HG02588 (cell line): Measurements from ENCODE around the gene TK1.
"Not testable (repeated sequence)": the region's sequence is repeated elsewhere in the genome, so short reads cannot be mapped to it uniquely, and the experiment has no call there.

ENCODE experiments used
- ATAC-seq: cut with Tn5 transposase; IDR thresholded peaks from one replicate; pipeline ENCODE4 v1.9.1; 2021; ENCODE audit warnings: mild to moderate bottlenecking, moderate library complexity; ENCODE audit not compliant: unreplicated experiment

The TK1 gene

DNA sequence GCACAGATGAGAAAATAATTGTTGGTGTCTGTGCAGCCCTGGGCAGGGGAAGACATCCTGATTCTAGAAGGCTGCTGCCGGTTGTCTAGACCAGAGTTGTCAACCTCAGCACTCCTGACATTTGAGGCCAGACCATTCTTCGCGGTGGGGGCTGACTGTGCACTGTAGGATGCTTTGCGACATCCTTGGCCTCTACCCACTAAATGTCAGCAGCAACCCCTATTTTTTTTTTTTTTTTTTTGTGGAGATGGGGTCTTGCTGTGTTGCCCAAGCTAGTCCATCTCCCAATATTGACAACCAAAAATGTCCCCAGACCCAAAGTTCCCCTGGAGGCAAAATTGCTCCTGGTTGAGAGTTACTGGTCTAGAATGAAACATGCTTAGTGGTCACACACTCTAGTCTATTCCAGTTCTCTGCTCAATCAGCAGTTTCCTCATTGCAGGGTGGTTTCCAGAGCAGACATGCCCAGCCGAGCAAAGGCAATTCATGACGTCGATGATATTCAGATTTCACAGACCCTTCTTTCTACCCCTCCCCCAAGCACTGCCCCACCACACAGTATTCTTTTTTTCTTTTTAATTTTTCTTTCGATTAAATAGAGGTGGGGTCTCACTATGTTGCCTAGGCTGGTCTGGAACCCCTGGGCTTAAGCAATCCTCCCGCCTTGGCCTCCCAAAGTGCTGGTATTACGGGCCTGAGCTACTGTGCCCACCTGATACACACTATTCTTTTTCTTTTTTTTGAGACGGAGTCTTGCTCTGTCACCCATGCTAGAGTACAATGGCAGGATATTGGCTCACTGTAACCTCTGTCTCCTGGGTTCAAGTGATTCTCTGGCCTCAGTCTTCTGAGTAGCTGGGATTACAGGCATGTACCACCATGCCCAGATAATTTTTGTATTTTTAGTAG, 31.7 kb downstream of the TK1 start:
- ATAC-seq: peak; percentile 47

DNA sequence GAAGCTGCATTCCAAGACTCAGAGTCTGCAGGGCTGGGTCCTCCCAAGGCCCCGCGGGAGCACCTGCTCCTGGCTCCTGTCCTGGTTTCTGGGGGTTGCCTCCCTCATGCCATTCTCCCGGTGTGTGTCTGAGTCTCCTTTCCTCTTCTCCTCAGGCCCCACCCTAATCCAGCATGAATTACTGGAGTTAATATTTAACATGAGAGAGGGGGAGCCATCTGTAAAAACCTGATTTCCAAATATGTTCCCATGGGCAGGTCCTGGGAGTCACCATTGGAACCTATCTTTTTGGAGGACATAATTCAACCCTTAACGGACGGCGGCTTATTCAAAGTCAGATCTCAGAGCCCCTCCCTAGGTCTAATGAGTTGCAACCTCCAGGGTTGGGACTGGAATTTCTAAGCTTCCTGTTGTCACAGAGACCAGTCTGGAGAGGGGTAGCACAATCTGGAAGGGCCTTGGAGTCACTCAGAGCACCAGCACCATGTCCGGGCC, 35.3 kb downstream of the TK1 start:
- no peak for ATAC-seq

DNA sequence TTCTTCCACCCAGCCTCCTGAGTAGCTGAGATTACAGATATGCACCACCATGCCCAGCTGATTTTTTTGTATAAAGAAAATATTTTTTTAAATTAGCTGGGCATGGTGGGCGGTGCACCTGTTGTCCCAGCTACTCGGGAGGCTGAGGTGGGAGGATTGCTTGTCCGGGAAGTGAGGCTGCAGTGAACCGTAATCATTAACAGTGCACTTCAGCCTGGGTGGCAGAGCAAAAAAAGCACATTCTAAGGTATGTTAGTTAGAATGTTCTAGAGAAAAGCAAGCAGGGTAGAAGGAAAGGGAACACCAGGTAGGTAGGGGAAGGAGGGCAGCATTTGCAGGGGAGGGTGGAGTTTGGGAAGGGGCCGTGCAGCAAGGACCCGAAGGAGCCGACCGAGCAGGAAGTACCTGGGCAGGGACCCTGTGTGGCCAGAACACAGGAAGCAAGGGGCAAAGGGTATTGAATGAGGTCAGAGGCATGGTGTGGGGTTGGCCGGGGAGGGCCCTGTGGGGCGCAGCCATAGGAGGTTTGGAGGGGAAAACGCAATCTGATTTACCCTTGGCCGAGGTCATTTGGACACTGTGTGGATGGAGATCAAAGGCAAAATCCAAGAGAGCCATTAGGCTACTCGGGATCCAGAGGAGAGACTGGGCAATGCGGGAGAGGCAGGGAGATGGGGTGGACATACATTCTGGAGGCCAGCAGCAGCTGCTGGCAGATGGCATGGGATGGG, 38.4 kb downstream of the TK1 start:
- ATAC-seq: no peak

DNA sequence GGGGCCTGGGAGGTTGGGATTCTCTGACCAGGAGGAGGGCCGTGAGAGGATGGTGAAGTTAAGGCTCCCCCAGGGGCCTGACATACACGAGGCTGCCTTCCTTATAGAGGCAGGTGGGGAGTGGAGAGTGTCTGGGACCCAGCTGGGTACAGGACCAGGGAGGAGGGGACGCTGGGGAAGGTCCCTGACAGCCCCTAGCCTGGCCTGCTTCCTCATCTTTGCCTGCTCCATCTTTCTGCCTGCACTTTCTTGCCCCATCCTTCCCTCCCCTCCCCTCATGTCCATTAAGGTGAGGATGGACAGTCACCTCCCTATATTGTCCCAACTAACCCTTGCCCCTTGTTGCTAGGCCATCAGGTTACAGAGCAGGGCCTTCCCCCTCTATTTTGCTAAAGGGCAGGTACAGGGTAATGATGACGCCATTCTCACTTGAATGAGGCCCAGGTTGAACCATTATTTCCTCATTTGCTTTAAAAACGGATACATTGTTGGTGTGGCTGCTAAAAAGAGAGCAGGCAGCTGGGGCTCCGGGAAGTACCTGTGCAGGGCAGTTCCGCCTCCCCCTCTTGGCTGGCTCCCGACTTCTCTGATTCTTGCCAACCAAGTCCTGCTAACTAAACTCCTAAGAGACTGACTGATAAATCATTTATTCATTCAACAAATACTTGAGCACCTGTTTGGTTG, 39.4 kb downstream of the TK1 start:
- ATAC-seq: peak; percentile 43

DNA sequence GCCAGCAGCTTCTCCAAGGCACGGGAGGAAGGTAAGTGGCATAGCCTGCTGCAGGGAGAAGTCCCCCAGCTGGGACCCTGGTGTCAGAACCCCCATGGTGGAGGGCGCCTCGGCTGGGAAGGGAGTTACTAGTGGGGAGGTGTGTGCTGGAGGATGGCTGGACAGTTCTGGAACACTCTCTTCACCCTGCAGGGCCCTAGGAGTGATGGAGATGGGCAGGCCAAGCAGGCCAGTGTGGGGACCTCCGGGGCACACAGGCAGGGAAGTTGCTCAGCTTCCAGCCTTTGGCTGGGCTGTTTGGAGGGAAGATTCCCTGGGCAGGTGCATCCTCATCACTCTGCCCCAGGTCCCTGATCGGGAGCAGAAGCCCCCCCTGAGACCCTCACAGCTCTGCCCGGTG, 40.0 kb downstream of the TK1 start:
- no peak for ATAC-seq

DNA sequence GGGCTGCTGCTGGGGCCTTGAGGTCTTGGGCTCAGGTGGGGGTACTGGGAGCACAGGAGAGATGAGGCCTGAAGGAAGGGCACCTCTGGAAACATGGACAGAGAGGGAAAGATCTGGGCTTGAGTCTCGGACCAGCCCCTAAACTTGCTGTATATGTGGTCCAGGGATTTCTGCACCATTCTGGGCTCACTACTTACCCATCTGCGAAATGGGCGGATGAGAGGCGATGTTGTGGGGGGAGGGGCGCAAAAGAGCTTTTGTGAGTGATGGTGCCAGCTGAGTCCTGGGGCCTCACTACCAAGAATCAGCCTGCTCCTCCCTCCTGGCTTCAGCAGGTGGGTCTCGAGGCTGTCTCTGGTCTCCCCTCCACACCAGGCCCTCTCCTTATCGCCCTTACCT, 40.4 kb downstream of the TK1 start:
- ATAC-seq: no peak

DNA sequence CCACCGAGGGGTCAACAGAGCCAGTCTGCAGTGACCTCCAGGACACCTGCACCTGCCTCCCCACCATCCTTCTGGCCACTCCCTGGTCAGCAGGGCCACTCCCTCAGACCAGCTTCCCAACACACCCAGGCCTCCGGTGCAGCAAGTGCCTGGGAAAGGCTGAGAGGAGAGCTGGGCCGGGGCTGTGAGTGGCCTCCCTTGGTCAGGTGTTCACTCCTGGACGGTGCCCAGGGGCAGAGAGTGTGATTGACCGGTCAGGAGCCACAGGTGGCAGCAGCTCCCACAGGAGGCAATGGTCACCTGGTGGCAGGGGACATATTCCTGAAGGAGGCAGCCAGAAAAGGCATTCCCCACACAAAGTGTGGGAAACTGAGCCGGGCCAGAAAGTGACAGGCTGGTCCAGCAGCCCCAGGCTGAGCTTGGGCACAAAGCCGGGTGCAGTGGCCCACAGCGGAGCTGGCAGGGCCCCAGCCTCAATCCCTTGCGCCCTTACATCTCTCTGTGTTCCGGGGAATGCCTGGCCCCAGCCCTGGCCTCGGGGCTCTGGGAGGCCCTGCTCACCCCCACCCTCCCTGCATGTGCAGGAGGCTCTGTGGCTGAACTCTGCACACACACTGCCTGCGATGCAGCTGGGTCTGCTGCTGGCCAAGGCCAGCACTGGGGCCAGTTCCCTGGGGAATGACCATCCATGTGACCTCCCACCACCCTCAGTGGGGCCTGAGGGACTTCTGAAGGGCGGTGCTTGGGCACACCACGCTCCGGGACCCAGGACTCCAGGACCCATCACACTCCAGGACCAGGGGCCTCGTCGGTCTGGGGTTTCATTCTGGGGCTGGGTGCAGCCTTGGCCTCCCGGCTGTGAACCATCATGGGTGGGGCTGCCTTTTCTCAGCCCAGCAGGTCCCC, 41.9 kb downstream of the TK1 start:
- no peak for ATAC-seq

DNA sequence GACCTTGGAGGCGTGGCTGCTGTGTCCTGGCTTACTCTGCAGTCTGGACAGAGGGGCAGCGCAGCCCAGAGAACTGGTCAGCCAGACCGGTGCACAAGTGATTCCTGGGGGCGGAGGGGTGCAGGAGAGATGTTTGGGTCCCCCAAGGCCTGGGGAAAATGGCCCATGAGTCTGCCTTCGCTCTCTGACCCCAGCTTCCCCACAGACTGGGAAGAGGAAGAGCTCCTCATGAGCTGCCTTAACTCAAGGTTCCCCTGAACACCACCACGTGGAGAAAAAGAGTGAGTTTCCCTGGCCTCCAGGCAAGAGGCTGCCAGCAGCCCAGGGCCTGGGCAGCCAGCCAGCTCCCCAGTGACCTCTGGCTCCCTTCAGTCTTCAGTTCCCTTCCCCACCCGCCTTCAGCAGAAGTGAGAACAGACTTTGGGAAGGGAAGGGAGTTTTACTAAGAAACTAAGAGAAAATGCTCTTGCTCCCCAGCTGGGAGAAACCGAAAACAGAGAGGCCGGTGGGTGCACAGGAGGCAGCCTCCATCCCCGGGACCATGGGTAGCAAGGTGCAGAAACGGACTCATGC, 42.6 kb downstream of the TK1 start:
- ATAC-seq: no peak

DNA sequence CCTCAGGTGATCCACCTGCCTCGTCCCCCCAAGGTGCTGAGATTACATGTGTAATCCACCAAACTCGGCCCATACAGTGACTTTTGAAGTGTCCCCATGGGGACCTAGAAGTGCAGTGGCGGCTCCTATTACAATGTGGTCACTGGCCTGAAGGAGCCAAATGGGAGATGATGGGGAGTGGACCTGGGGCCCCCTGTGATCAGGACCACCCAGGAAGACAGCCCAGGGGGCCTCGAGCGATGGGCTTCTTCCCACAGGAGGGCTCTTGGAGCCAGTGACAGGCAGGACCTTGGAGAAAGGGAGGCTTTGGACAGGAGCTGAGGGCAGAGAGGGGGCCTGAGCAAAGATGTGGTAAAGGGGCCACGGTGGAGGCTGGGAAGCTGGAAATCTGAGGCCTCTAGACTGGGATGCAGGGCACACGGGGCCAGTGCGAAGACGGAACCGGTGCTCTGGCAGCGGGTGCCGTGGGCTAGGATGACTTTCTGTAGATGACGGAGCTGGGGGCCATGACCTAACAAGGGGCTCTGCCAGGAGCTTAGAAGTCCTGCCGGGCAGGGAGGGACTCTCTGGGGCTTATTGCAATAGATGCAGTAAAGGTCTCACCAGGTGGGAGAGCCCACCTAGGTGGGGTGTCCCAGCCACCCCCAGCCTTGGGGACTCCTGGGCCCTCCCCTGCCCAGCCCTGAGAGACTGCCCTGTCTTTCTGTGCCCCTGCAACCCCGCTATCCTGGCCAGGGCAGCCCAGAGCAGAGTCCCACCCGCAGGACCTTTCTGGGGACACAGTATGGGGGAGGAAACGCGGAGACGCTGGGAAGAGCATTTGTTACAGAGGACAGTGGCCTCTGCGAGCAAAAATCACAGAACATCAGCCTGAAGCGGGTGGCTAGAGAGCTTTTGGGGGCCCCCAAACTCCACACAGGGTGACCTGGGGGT, 43.4 kb downstream of the TK1 start:
- ATAC-seq: no peak

DNA sequence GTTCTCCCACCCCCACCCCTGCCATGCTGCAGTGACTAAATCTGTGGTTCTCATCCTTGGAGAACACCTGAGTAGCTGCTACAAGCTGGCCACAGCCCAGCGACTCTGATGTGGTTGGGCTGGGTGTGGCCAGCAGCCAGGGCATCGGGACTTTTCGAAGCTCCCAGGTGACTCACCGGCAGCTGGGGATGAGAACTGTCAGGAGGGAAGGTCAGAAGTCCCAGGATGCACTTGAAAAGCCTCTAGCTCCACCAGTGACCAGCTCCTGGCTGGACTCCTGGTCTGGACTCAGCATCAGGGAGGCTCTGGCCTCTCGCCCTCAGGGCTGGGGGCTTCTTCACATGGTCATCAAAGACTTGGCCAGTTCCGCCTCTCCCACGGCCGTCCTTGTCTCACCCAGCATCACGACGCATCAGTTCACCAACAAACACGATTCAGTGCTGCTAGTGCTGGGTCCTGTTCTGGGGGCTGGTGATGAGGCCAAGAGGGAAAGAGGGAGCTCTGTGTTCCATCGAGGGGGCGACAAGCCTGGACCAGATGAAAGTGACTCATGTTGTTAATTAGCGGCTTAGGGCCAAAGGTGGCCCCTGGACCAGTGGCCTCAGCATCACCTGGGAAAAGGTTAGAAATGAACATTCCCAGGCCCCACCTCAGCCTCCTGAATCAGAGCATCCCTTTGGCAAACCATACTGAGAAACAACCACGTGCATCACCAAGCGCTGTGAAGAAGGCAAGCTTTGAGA, 44.6 kb downstream of the TK1 start:
- no peak for ATAC-seq

DNA sequence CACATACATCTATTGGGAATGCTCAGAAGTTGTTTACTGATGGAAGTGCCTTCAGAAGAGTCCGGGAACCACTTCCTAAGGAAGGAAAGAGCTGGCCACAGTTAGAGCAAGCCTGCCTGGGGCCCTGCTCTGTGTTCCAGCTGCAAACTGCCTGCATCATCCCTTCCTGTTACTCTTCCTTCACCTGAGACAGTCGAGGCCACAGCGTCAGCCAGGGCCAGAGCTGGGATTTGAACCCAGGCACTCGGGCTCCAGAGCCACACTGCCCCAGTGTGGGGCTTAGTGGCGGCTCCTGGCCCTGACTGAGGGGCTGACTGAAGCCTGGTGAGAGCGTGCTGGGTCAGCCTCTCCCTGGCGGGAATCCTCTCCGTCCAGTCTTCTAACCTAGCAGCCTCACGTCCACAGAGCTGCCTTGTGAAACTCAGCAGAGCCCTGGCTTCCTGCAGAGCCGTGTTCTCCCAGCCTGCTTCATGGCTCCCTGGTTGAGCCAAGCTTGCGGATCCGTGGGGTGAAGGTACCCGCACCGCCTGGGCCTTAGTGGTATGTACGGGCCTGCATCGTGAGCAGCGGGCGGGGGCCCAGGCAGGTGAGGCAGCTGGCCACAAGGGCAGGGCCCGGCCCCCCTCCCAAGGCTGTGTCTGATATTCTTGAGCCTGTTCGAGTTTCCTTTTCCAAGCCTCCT, 45.3 kb downstream of the TK1 start:
- ATAC-seq: no peak

DNA sequence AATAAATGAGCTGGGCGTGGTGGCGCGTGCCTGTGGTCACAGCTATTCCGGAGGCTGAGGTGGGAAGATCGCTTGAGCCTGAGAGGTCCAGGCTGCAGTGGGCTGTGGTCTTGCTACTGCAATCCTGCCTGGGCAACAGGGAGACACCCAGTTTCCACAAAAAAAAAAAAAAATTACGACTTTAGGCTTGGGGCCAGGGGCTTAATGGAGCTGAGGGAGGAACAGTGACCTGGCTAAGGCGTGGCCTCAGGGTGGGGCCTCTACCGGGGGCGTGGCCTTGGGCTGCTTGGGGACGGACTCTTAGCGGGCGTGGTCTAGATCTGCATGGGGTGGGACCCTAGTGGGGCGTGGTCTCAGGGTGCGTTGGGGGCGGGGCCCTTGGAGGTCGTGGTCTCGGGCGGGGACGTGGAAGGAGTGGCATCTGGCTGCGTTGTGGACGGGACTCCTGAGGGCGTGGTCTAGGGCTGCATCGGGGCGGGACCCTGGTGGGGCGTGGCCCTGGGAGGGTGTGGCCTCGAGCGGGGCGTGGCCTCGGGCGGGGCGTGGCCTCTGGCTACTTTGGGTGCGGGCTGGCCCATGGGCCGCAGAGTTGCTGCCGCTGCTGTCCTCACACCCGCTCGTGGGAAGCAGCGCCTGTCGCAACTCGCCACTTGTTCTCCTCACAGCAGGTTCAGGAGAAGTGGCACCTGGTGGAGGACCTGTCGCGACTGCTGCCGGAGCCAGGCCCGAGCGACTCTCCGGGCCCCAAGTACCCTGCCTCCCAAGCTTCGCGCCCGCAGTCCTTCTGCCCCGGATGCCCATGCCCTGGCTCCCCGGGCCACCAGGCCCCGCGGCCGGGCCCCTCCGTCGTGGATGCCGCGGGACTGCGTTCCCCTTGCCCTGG, 46.4 kb downstream of the TK1 start:
- ATAC-seq: peak; percentile 55

DNA sequence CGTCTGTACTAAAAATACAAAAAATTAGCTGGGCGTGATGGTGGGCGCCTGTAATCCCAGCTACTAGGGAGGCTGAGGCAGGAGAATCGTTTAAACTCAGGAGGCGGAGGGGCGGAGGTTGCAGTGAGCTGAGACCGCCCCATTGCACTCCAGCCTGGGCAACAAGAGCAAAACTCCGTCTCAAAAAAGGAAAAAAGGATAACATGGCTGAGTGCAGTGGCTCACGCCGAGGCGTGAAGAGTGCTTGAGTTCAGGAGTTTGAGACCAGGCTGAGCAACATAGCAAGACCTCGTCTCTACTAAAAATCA, 47.0 kb downstream of the TK1 start:
- ATAC-seq: not testable (repeated sequence)

DNA sequence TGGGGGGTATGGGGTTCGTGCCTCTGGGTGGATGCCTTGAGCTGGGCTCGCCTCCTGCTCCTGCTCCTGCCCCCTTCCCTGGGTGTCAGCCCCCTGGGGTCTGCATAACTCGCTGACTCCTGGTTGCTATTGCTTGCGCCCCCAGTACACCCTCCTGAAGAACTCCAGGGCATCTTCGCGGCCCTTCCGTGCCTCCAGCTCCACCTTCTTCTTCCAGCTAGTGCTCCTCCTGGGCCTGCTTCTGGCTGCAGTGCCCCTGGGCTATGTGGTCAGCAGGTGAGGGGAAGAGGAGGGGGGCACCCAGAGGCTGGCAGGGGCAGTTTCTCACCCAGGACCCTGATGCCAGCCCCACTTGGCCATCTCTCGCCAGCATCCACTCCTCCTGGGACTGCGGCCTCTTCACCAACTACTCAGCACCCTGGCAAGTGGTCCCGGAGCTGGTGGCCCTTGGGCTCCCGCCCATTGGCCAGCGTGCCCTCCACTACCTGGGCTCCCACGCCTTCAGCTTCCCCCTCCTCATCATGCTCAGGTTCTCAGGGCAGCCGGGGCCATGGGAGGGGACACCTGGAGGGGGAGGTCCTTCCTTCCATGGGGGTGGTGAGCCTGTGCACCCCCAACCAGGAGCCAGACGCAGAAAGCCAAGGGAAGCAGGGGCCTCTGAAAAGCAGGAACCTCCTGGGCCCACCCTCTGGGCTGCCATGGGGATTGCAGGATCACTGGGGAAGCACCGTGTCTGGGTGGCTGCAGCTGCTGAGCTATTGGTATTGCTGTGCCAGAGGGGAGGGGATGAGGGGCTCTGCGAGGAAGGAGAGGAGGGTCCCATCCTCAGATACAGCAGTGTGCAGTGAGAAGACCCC, 48.4 kb downstream of the TK1 start:
- no peak for ATAC-seq

DNA sequence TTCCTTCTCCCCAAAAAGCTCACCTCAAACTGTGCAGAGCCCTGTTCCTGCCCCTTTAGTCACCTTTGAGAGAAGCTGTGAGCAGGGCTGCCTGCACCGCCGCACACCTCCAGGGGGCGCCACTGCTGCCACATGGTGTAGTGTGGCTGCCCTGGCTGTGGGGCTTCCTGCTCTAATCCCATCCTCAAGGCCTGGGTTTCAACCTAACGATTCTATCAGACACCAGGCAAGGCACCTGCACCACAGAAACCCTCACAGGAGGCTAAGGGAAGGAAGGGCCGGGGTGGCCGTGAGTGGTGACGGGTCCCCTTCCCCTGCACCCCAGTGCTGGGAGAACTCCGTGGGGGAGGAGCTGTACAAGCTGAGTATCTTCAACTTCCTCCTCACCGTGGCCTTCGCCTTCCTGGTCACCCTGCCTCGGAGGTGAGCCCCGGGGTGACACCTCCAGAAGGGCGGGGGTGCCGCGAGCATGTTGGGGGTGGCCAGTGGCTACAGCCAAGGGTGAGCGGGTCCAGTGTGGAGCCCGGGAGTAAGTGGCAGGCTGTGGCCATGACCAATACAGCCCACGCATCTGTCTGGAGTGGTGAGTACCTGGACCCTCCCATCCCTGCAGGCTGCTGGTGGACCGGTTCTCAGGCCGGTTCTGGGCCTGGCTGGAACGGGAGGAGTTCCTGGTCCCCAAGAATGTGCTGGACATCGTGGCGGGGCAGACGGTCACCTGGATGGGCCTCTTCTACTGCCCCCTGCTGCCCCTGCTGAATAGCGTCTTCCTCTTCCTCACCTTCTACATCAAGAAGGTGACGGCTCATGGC, 49.3 kb downstream of the TK1 start:
- no peak for ATAC-seq
